GM12875 (cell line): ENCODE data around the gene PDE10A.

Experiments used
- H3K4me3 ChIP-seq: one replicate; pipeline ENCODE4 v1.5.1; 2011; ENCODE audit warnings: low read depth, low read length, control low read depth
- CTCF ChIP-seq: IDR thresholded peaks from 2 replicates; pipeline ENCODE4 v1.5.1; 2011; ENCODE audit warnings: low read depth, mild to moderate bottlenecking, control low read depth, inconsistent platforms, low read length, moderate library complexity, borderline replicate concordance; ENCODE audit not compliant: insufficient read depth

PDE10A gene

DNA sequence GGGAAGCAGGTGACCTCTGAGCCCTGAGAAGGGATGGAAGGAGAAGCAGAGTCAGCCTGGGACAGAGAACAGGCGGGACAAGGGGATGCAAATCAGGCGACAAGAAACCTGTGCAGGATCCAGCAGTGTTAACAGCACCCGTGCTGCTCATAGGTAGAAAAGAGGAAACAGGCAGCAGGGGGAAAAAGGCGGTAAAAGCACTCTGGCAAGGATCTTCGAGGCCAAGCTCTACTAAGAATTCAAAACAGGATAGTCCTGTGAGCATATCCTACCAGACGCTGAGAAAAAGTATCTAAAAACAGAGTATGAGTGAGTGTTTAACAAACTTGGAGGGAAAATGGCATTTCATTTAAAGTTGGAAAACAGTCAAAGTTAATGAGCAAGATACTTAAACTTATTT lies 370.4 kb downstream of the PDE10A start:
- H3K4me3 ChIP-seq: no peak overlapping the region
- no peak for TF ChIP-seq CTCF
